Measurements from ENCODE around the gene KCNE1.

DNA sequence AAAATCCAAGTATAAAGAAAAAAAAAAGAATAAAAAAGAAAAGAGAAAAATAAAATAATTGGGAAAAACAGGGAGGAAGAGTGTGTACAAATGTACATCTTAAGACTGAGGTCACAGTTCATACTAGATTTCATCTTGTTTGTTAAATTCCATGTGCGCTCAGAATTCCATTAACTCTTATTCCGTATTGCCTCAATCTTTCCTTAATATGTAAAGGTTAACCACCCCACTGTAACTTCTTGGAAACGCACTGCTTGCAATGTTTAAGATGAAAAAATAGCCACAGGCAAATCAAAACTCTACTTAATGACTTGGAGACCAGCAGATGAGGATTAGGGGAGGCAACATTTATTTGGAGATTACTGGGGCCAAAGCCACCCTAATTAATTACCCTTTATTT lies 23.9 kb upstream of the KCNE1 start:
- TF ChIP-seq, protein P1, sequence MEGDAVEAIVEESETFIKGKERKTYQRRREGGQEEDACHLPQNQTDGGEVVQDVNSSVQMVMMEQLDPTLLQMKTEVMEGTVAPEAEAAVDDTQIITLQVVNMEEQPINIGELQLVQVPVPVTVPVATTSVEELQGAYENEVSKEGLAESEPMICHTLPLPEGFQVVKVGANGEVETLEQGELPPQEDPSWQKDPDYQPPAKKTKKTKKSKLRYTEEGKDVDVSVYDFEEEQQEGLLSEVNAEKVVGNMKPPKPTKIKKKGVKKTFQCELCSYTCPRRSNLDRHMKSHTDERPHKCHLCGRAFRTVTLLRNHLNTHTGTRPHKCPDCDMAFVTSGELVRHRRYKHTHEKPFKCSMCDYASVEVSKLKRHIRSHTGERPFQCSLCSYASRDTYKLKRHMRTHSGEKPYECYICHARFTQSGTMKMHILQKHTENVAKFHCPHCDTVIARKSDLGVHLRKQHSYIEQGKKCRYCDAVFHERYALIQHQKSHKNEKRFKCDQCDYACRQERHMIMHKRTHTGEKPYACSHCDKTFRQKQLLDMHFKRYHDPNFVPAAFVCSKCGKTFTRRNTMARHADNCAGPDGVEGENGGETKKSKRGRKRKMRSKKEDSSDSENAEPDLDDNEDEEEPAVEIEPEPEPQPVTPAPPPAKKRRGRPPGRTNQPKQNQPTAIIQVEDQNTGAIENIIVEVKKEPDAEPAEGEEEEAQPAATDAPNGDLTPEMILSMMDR (IDR thresholded peaks at IDR 0.05): no peak
- TF ChIP-seq EP300 (IDR thresholded peaks at IDR 0.05): no peak
- no peak for TF ChIP-seq POLR2A (IDR thresholded peaks at IDR 0.05)
- no peak for TF ChIP-seq POLR2AphosphoS5 (IDR thresholded peaks at IDR 0.05)
